H9 (cell line): ENCODE measurements around the gene TSPAN17. TPM values are rescaled to one million over a fixed set of nuclear protein-coding genes. Genes with fewer than 3 reads are reported as not detected.
A peak's percentile ranks its signal among the peaks of the same experiment; 100 is the strongest.

Source experiments
- DNase-seq: peaks from one replicate; pipeline ENCODE4 v3.0.0-alpha.2; 2017
- H2AFZ ChIP-seq: one replicate; pipeline ENCODE4 v1.6.1; 2013; ENCODE audit warnings: mild to moderate bottlenecking, low read length, control low read depth, moderate library complexity
- H2AK5ac ChIP-seq: 2 replicates; pipeline ENCODE4 v1.6.1; 2013; ENCODE audit warnings: low read length, control low read depth, mixed read lengths; ENCODE audit not compliant: insufficient read length
- H2BK120ac ChIP-seq: one replicate; pipeline ENCODE4 v1.6.1; 2013; ENCODE audit warnings: low read depth, mild to moderate bottlenecking, low read length, control low read depth, inconsistent platforms; ENCODE audit not compliant: poor library complexity, severe bottlenecking
- H2BK12ac ChIP-seq: 2 replicates; pipeline ENCODE4 v1.6.1; 2013; ENCODE audit warnings: low read length, control low read depth, mixed read lengths, low read depth; ENCODE audit not compliant: insufficient read length
- H2BK15ac ChIP-seq: 2 replicates; pipeline ENCODE4 v1.6.1; 2013; ENCODE audit warnings: low read depth, low read length, control low read depth
- H2BK20ac ChIP-seq: one replicate; pipeline ENCODE4 v1.6.1; 2013; ENCODE audit warnings: low read depth, mild to moderate bottlenecking, low read length, control low read depth, inconsistent platforms; ENCODE audit not compliant: poor library complexity, severe bottlenecking
- H2BK5ac ChIP-seq: 2 replicates; pipeline ENCODE4 v1.6.1; 2013; ENCODE audit warnings: low read length, control low read depth, mixed read lengths; ENCODE audit not compliant: insufficient read length
- H3K14ac ChIP-seq: 2 replicates; pipeline ENCODE4 v1.6.1; 2013; ENCODE audit warnings: low read length, control low read depth; ENCODE audit not compliant: insufficient read depth
- H3K18ac ChIP-seq: 2 replicates; pipeline ENCODE4 v1.6.1; 2013; ENCODE audit warnings: low read depth, mild to moderate bottlenecking, mixed read lengths, low read length, control low read depth; ENCODE audit not compliant: insufficient read length
- H3K23ac ChIP-seq: 2 replicates; pipeline ENCODE4 v1.6.1; 2013; ENCODE audit warnings: low read length, control low read depth, mixed read lengths, low read depth; ENCODE audit not compliant: insufficient read length
- H3K23me2 ChIP-seq: 2 replicates; pipeline ENCODE4 v1.6.1; 2013; ENCODE audit warnings: low read depth, mild to moderate bottlenecking, mixed read lengths, low read length, control low read depth; ENCODE audit not compliant: insufficient read length, poor library complexity, severe bottlenecking
- H3K27ac ChIP-seq: 2 replicates; pipeline ENCODE4 v1.5.1; 2013; ENCODE audit warnings: low read length, control low read depth, mixed read lengths, low read depth; ENCODE audit not compliant: insufficient read length
- H3K27me3 ChIP-seq: 2 replicates; pipeline ENCODE4 v1.6.1; 2013; ENCODE audit warnings: low read length, control low read depth, inconsistent platforms; ENCODE audit not compliant: insufficient read depth
- H3K4ac ChIP-seq: 2 replicates; pipeline ENCODE4 v1.6.1; 2013; ENCODE audit warnings: low read depth, mild to moderate bottlenecking, control low read depth, inconsistent platforms, low read length, moderate library complexity
- H3K4me1 ChIP-seq: 2 replicates; pipeline ENCODE4 v1.6.1; 2013; ENCODE audit warnings: low read length, control low read depth, inconsistent platforms; ENCODE audit not compliant: insufficient read depth
- H3K4me2 ChIP-seq: 2 replicates; pipeline ENCODE4 v1.6.1; 2013; ENCODE audit warnings: low read length, control low read depth, mixed read lengths; ENCODE audit not compliant: insufficient read length, insufficient read depth
- H3K56ac ChIP-seq: 2 replicates; pipeline ENCODE4 v1.6.1; 2013; ENCODE audit warnings: low read depth, mild to moderate bottlenecking, mixed read lengths, low read length, control low read depth; ENCODE audit not compliant: insufficient read length
- H3K79me1 ChIP-seq: 2 replicates; pipeline ENCODE4 v1.6.1; 2013; ENCODE audit warnings: low read depth, mild to moderate bottlenecking, moderate library complexity, low read length, control low read depth, inconsistent platforms; ENCODE audit not compliant: insufficient read depth, poor library complexity, severe bottlenecking
- H3K79me2 ChIP-seq: 2 replicates; pipeline ENCODE4 v1.6.1; 2013; ENCODE audit warnings: low read length, control low read depth, inconsistent platforms; ENCODE audit not compliant: insufficient read depth
- H3K9ac ChIP-seq: 2 replicates; pipeline ENCODE4 v1.6.1; 2013; ENCODE audit warnings: low read length, control low read depth, mixed read lengths; ENCODE audit not compliant: insufficient read length; ENCODE audit errors: extremely low read depth
- H3K9me3 ChIP-seq: one replicate; pipeline ENCODE4 v1.6.1; 2013; ENCODE audit warnings: low read depth, low read length, inconsistent platforms; ENCODE audit not compliant: control insufficient read depth
- H3T11ph ChIP-seq: one replicate; pipeline ENCODE4 v1.6.1; 2013; ENCODE audit warnings: mild to moderate bottlenecking, low read length, control low read depth, inconsistent platforms
- H4K20me1 ChIP-seq: one replicate; pipeline ENCODE4 v1.6.1; 2013; ENCODE audit not compliant: control insufficient read depth, insufficient read length, insufficient read depth
- H4K5ac ChIP-seq: 2 replicates; pipeline ENCODE4 v1.6.1; 2013; ENCODE audit warnings: low read depth, mild to moderate bottlenecking, mixed read lengths, low read length, control low read depth; ENCODE audit not compliant: insufficient read length
- H4K8ac ChIP-seq: replicated peaks from 2 replicates; pipeline ENCODE4 v1.6.1; 2013; ENCODE audit warnings: low read length, control low read depth, mixed read lengths, low read depth; ENCODE audit not compliant: insufficient read length
- H4K91ac ChIP-seq: 2 replicates; pipeline ENCODE4 v1.6.1; 2013; ENCODE audit warnings: low read depth, mild to moderate bottlenecking, moderate library complexity, mixed read lengths, low read length, control low read depth; ENCODE audit not compliant: insufficient read length
- H3K27ac Mint-ChIP-seq, 3 experiments: 2 replicates in 2 of 3; 3 replicates in 1 of 3; pipeline ENCODE4 v1.8.0; 2020 to 2021; ENCODE audit warnings: mixed read lengths in 3 of 3, mild to moderate bottlenecking in 1 of 3, moderate library complexity in 1 of 3
- H3K27me3 Mint-ChIP-seq: 2 replicates; pipeline ENCODE4 v1.8.0; 2021; ENCODE audit warnings: low read depth, mild to moderate bottlenecking, moderate library complexity, mixed read lengths
- H3K36me3 Mint-ChIP-seq, 3 experiments: 2 replicates in 2 of 3; 3 replicates in 1 of 3; pipeline ENCODE4 v1.8.0; 2020 to 2021; ENCODE audit warnings: low read depth in 3 of 3, mixed read lengths in 3 of 3; ENCODE audit not compliant: insufficient read depth in 1 of 3
- H3K4me1 Mint-ChIP-seq, 2 experiments: 2 replicates each; pipeline ENCODE4 v1.8.0; 2020; ENCODE audit warnings: mixed read lengths in 2 of 2
- H3K4me3 Mint-ChIP-seq, 2 experiments: 2 replicates in 1 of 2; 3 replicates in 1 of 2; pipeline ENCODE4 v1.8.0; 2020 to 2021; ENCODE audit warnings: mild to moderate bottlenecking in 2 of 2, mixed read lengths in 2 of 2, moderate library complexity in 1 of 2
- H3K9me3 Mint-ChIP-seq, 2 experiments: 2 replicates in 1 of 2; 3 replicates in 1 of 2; pipeline ENCODE4 v1.8.0; 2020; ENCODE audit warnings: mild to moderate bottlenecking in 2 of 2, mixed read lengths in 2 of 2, moderate library complexity in 1 of 2
- WGBS: extraction: QIAGEN DNeasy Blood & Tissue Kit; methylation state at CpG from one replicate; pipeline ENCODE4 v1.1.7; 2013; ENCODE audit warnings: missing lambda C conversion rate, low lambda C conversion rate, mixed read lengths; ENCODE audit not compliant: insufficient read length; ENCODE audit errors: extremely low coverage; 5-methylcytosine and 5-hydroxymethylcytosine counted together
- total RNA-seq: library from RNA; stranded (reverse); gene quantifications from 2 replicates; pipeline ENCODE4 v1.2.1, GENCODE V29; 2021
- TF ChIP-seq, protein P1 (sequence below): fragments of 200-600 bp; sonication (generic); conservative IDR thresholded peaks from 3 replicates; pipeline ENCODE4 v1.8.0; 2021; ENCODE audit warnings: antibody characterized with exemption, mild to moderate bottlenecking

TSPAN17 gene
- total RNA-seq, 1 experiment from 2014 or later: 46.8 TPM

- Histone ChIP-seq H2BK20ac (no peak overlapping the region), H2BK120ac (no peak overlapping the region), H2BK5ac (no peak overlapping the region), H4K5ac (no peak overlapping the region), H3K27me3 (no peaks in the 10 kb centered on the region), H3K4ac (no peak overlapping the region), H3K4me2 (no peak overlapping the region), H3K9ac (no peak overlapping the region), H3K23ac (no peak overlapping the region), H2AFZ (no peak overlapping the region), H3K79me2 (no peaks in the 10 kb centered on the region), H4K91ac (no peak overlapping the region), H3K79me1 (no peaks in the 10 kb centered on the region), H3K9me3 (no peaks in the 10 kb centered on the region), H4K20me1 (no peaks in the 10 kb centered on the region), H2AK5ac (no peak overlapping the region), H3K23me2 (no peaks in the 10 kb centered on the region), H2BK15ac (no peak overlapping the region), H3K14ac (no peak overlapping the region), H2BK12ac (no peak overlapping the region), H3K56ac (no peak overlapping the region), H3K27ac (no peak overlapping the region), H3K18ac (no peak overlapping the region), H3T11ph (no peak overlapping the region), H4K8ac (no peak overlapping the region), H3K4me1 (no peaks in the 10 kb centered on the region)
- Mint-ChIP-seq H3K4me3 (no peak overlapping the region), H3K27ac (peak overlapping the region in 1 of 3 experiments; percentile 59; a peak in 2 of 7 replicates), H3K9me3 (no peaks in the 10 kb centered on the region), H3K4me1 (peaks cover 18 to 27% of the 10 kb centered on the region in 2 experiments), H3K36me3 (peaks cover 4 to 12% (median 6%) of the 10 kb centered on the region in 3 experiments; a peak in 6 of 7 replicates), H3K27me3 (peaks cover 3% of the 10 kb centered on the region)
- TF ChIP-seq, protein P1, sequence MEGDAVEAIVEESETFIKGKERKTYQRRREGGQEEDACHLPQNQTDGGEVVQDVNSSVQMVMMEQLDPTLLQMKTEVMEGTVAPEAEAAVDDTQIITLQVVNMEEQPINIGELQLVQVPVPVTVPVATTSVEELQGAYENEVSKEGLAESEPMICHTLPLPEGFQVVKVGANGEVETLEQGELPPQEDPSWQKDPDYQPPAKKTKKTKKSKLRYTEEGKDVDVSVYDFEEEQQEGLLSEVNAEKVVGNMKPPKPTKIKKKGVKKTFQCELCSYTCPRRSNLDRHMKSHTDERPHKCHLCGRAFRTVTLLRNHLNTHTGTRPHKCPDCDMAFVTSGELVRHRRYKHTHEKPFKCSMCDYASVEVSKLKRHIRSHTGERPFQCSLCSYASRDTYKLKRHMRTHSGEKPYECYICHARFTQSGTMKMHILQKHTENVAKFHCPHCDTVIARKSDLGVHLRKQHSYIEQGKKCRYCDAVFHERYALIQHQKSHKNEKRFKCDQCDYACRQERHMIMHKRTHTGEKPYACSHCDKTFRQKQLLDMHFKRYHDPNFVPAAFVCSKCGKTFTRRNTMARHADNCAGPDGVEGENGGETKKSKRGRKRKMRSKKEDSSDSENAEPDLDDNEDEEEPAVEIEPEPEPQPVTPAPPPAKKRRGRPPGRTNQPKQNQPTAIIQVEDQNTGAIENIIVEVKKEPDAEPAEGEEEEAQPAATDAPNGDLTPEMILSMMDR: no peak
- no CpG with 5 or more reads among the region's 2 CpGs for WGBS
- no peak for DNase-seq
These were observed 44.2 kb upstream of the TSPAN17 start for GRCh38 chr5:176603091-176603490.
